ENCODE data around the gene ZBTB24.
"Not testable (repeated sequence)": the region's sequence is repeated elsewhere in the genome, so short reads cannot be mapped to it uniquely, and the experiment has no call there.

ZBTB24 gene

DNA sequence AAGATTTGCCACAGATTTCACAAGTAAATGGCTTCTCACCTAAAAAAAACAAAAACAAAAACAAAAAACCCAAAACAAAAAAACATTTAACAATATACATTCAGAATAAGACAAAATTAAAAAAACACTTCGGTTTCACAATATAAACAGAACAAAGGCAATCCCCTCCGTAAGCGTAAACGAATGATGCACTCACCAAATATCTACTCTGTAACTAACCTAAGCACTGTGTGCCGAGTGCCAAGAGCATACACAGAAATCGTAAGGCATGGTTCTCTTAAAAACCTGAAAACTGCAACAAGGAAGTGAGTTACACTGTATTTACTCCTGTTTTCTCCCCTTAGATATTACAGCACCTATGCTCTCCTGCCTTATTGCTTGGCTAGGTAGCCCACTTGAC, 15.3 kb downstream of the ZBTB24 start:
- Histone ChIP-seq H3K27ac (ENCODE audit: low read depth, low read length) (no peak overlapping the region), H3K9me3 (ENCODE audit: insufficient read depth, low read depth, low read length) (no peaks in the 10 kb centered on the region), H3K4me1 (ENCODE audit: insufficient read depth, low read length) (no peaks in the 10 kb centered on the region), H3K27me3 (ENCODE audit: insufficient read depth, low read length) (no peaks in the 10 kb centered on the region), H3K4me3 (ENCODE audit: low read length) (no peak overlapping the region), H3K9ac (ENCODE audit: low read depth, low read length) (no peak overlapping the region), H3K36me3 (ENCODE audit: insufficient read depth, low read length) (peaks cover 99% of the 10 kb centered on the region)
- WGBS: 94% methylated on average over 6 of the region's 6 CpGs

DNA sequence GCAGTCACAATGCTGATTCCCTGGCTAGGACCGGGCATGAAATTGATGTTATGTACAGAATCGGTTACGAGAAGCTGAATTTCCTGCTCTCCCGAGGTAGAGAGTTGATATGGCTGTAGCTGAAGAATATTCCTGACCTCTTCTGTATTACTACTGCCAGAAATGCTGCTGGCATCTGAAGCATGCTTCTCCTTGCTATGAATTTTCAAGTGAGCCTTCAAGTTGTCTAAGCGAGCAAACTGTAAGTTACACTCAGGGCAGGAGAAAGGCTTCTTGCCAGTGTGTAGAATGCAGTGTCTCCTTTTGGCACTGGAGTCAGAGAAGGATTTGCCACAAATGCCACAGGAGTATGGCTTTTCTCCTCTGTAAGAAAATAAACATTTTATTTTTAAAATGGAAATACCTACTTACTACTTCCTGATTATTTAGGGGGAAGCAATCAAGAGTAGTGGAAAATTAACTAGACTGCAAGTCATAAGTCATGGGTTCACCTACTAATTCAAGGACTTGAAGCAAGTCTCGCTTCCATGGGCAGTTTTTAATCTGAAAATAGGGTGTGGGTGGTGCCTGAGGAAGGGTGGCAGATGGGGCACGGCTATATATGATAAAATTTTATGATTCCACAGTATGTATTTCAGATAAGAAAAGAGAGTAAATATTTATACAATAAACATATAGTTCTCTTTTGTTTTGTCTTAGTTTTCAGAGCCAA, 16.7 kb downstream of the ZBTB24 start:
- Histone ChIP-seq H3K4me1 (ENCODE audit: insufficient read depth, low read length) (no peaks in the 10 kb centered on the region), H3K4me3 (ENCODE audit: low read length) (no peak overlapping the region), H3K36me3 (ENCODE audit: insufficient read depth, low read length) (peaks cover 99% of the 10 kb centered on the region), H3K9ac (ENCODE audit: low read depth, low read length) (no peak overlapping the region), H3K9me3 (ENCODE audit: insufficient read depth, low read depth, low read length) (no peaks in the 10 kb centered on the region), H3K27me3 (ENCODE audit: insufficient read depth, low read length) (no peaks in the 10 kb centered on the region), H3K27ac (ENCODE audit: low read depth, low read length) (no peak overlapping the region)
- 97% methylated on average over 7 of the region's 7 CpGs for WGBS

DNA sequence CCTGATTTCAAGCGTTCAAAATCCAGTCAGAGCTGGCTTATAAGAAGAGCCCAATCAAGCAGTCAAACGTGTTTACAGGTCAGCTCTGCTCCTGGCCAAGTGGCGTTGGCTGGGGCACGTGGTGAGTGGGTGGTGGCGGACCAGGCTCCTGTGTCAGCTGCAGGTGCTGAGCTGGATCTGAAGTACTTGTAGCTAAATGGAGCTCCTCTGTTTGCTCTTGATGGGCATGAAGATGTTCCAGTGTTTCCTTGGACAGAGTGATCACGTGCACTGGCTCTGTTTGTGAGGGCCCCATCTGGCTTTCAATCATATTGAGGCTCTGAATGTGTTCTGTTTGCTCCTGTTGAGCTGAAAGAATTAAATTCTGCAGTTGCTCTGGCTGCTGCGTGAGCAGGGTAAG, 17.2 kb downstream of the ZBTB24 start:
- WGBS: 95% methylated on average over 7 of the region's 7 CpGs

DNA sequence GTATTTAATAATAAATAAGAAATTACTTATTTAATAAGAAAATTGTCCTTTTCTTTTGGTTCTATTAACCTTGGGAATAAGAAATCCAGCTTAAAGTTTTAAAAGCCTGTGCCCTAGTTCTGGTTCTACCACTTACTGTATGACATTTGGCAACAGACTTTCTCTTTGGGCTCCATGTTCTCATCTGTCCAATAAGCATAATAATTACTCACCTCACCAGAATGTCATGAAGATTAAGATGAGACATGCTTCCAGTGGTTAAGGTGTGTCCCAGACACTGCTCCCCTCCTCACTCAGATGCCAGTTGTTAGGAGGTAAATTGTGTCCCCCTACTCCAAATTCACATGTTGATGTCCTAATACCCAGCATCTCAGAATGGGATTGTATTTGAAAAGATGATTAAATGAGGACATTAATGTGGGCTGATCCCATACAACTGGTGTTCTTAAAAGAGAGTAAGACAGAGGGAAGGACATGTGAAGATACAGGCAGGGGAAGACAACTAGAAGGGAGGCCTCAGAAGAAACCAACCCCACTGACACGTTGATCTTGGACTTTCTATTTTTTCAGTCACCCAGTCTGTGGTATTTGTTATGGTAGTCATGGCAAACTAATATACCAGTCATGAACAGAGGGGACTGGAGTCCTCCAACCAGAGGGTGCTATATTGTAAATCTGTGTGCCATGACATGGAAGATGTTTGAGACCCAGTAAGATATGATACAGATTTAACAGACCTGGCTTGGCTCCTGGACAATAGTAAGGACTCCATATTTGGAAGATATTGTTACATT, 21.1 kb downstream of the ZBTB24 start:
- Histone ChIP-seq H3K27me3 (ENCODE audit: insufficient read depth, low read length) (no peaks in the 10 kb centered on the region), H3K36me3 (ENCODE audit: insufficient read depth, low read length) (peaks cover 58% of the 10 kb centered on the region), H3K4me1 (ENCODE audit: insufficient read depth, low read length) (peaks cover 12% of the 10 kb centered on the region), H3K9me3 (ENCODE audit: insufficient read depth, low read depth, low read length) (no peaks in the 10 kb centered on the region), H3K27ac (ENCODE audit: low read depth, low read length) (no peak overlapping the region), H3K9ac (ENCODE audit: low read depth, low read length) (no peak overlapping the region), H3K4me3 (ENCODE audit: low read length) (no peak overlapping the region)
- 100% methylated on average over 1 of the region's 1 CpG for WGBS

More for the DNA sequence above, 17.2 kb downstream of the ZBTB24 start:
- H3K9me3 ChIP-seq (ENCODE audit: insufficient read depth, low read depth, low read length): no peaks in the 10 kb centered on the region
- no peak overlapping the region for H3K4me3 ChIP-seq (ENCODE audit: low read length)
- no peak overlapping the region for H3K27ac ChIP-seq (ENCODE audit: low read depth, low read length)
- H3K27me3 ChIP-seq (ENCODE audit: insufficient read depth, low read length): no peaks in the 10 kb centered on the region
- H3K9ac ChIP-seq (ENCODE audit: low read depth, low read length): no peak overlapping the region
- no peaks in the 10 kb centered on the region for H3K4me1 ChIP-seq (ENCODE audit: insufficient read depth, low read length)
- H3K36me3 ChIP-seq (ENCODE audit: insufficient read depth, low read length): peaks cover 96% of the 10 kb centered on the region

DNA sequence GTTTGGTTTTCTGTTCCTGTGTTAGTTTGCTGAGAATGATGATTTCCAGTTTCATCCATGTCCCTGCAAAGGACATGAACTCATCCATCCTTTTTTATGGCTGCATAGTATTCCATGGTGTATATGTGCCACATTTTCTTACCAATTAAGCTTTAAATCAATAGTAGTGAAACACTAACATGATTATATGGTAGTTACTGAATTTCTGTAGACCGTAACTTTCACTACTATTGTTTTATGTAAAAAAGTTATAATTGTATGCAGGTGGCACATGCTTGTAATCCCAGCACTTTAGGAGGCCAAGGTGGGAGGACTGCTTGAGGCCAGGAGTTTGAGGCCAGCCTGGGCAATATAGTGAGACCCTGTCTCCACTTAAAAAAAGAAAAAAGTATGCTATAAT, 21.8 kb downstream of the ZBTB24 start:
- not testable (repeated sequence) for H3K9ac ChIP-seq (ENCODE audit: low read depth, low read length); H3K27ac ChIP-seq (ENCODE audit: low read depth, low read length); H3K9me3 ChIP-seq (ENCODE audit: insufficient read depth, low read depth, low read length); H3K27me3 ChIP-seq (ENCODE audit: insufficient read depth, low read length); H3K4me3 ChIP-seq (ENCODE audit: low read length)
- no CpG with 5 or more reads among the region's 1 CpG for WGBS
- peaks cover 18% of the 10 kb centered on the region for H3K4me1 ChIP-seq (ENCODE audit: insufficient read depth, low read length)
- peaks cover 50% of the 10 kb centered on the region for H3K36me3 ChIP-seq (ENCODE audit: insufficient read depth, low read length)

DNA sequence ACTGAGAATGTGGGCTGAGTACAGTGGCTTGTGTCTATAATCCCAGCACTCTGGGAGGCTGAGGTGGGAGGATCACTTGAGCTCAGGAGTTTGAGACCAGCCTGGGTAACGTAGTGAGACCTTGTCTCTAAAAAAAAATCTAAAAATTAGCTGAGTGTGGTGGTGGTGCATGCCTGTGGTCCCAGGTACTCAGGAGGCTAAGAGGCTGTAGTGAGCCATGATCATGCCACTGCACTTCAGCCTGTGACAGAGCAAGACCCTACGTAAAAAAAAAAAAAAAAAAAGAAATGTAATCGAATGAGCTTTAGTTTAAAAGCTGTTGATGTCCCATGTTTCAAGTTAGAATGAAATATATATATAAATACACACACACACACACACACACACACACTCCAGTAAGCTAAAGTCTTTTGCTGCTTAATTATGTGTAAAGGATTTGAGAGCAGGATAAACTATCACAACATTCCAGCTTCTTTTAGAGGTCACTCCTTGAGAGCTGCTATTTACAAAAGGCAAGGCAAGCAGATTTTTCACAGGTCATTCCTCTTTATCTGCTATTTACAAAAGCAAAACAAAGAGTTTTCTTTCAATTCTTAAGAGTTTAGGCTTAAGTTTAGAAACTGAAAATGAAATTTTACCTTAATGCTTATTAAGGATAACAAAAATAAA, 22.7 kb downstream of the ZBTB24 start:
- WGBS: 86% methylated on average over 2 of the region's 3 CpGs
- Histone ChIP-seq H3K27ac (ENCODE audit: low read depth, low read length) (no peak overlapping the region), H3K36me3 (ENCODE audit: insufficient read depth, low read length) (peaks cover 41% of the 10 kb centered on the region), H3K27me3 (ENCODE audit: insufficient read depth, low read length) (no peaks in the 10 kb centered on the region), H3K4me3 (ENCODE audit: low read length) (no peak overlapping the region), H3K9ac (ENCODE audit: low read depth, low read length) (no peak overlapping the region), H3K9me3 (ENCODE audit: insufficient read depth, low read depth, low read length) (no peaks in the 10 kb centered on the region), H3K4me1 (ENCODE audit: insufficient read depth, low read length) (peaks cover 18% of the 10 kb centered on the region)

DNA sequence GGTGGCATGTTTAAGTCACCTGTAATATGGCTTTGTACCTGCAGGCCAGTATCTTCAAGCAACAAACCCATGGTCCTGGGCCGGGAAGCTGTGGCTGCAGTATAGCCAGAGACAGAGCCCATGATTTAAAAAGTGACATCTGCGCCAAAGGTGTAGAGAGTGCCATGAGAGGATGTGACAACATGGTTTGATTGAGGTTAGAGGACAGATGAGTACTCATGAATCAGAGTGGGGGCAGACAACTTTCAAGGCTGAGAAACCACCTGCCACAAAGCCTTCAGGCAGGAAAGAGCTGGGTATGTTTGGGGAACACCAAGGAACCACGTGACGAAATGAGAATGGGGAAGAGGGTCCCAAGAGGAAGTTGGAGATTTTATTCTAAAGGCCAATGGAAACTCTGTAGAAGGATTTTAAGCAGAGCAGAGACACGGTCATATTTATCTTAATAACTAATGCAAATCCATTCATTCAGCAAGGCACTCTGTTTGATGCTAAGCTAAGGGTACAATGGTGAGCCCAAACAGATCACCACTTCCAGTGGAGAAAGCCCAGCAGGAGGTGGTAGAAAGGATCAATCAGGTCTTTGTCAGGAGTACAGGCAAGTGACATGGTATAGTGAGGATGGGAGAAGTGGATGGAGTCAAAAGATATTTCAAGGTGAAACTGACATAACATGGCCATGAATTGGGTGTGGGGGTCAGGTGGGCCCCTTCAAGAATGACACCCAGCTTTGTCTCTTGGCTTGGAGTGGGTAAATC, 24.1 kb downstream of the ZBTB24 start:
- H3K4me1 ChIP-seq (ENCODE audit: insufficient read depth, low read length): peaks cover 24% of the 10 kb centered on the region
- H3K4me3 ChIP-seq (ENCODE audit: low read length): no peak overlapping the region
- H3K36me3 ChIP-seq (ENCODE audit: insufficient read depth, low read length): peaks cover 28% of the 10 kb centered on the region
- 91% methylated on average over 4 of the region's 5 CpGs for WGBS
- H3K27me3 ChIP-seq (ENCODE audit: insufficient read depth, low read length): no peaks in the 10 kb centered on the region
- H3K9me3 ChIP-seq (ENCODE audit: insufficient read depth, low read depth, low read length): no peaks in the 10 kb centered on the region
- no peak overlapping the region for H3K27ac ChIP-seq (ENCODE audit: low read depth, low read length)
- H3K9ac ChIP-seq (ENCODE audit: low read depth, low read length): no peak overlapping the region

DNA sequence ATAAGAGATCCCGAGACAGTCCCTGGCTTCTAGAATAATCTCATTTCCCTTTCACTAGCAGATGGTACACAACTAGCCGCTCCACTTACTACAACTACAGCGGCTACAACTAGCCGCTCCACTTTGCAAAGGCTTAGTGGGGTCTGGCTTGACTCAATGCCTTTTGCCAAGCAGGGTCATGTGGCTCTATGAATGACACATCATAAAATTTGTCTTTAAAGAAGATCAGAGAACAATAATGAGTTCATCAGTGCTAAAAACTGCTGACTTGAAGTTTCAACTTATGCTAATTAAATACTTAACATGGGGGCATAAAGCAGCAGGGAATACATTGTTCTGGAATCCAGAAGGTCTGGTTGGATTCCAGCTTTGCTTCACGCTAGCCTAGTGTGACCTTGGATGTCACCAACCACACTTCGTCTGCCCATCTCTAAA, 25.4 kb downstream of the ZBTB24 start:
- H3K27ac ChIP-seq (ENCODE audit: low read depth, low read length): no peak overlapping the region; the same call in 1 of the 2 replicates
- no peak overlapping the region for H3K9ac ChIP-seq (ENCODE audit: low read depth, low read length)
- H3K36me3 ChIP-seq (ENCODE audit: insufficient read depth, low read length): peaks cover 25% of the 10 kb centered on the region
- WGBS: 86% methylated on average over 6 of the region's 6 CpGs
- H3K4me3 ChIP-seq (ENCODE audit: low read length): no peak overlapping the region
- peaks cover 24% of the 10 kb centered on the region for H3K4me1 ChIP-seq (ENCODE audit: insufficient read depth, low read length)
- H3K9me3 ChIP-seq (ENCODE audit: insufficient read depth, low read depth, low read length): no peaks in the 10 kb centered on the region
- H3K27me3 ChIP-seq (ENCODE audit: insufficient read depth, low read length): no peaks in the 10 kb centered on the region

DNA sequence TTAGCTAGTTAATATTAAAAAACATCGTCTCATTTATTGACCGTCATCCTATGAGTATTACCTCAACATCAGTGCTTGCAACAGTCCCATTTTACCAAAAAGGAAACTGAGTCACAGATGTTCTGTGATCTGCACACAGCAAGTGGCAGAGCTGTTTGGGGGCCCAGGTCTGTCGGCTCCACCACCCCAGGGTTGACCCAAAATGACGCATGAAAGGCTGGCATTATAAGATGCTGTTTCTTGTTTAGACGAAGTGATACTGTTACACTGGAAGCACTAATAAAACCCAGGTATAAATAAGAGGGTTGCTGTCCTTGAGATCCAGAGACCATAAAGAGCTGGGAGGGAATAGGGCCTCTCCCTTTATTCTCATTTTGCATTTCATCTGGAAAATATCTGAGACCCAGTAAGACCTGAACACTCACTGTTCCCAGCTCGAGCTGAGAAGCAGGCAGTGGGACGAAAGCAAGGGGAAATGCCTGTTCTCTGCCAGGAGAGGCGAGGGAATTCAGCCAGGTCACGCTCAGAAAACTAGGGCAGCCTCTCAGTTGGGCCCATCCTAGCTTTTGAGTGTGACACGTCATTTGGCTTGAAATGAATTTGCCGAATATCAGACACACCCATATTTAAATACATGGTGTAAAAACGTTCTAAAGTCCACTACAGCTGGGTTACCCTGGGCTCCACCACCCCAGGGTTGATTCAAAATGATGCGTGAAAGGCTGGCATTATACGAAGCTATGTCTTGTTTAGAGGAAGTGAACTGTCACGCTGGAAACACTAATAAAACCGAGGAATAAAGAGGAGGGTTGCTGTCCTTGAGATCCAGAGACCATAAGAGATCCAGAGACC, 26.1 kb downstream of the ZBTB24 start:
- H3K4me1 ChIP-seq (ENCODE audit: insufficient read depth, low read length): peaks cover 24% of the 10 kb centered on the region
- H3K9ac ChIP-seq (ENCODE audit: low read depth, low read length): no peak overlapping the region
- peak overlapping the region; percentile 86 for H3K4me3 ChIP-seq (ENCODE audit: low read length)
- H3K27me3 ChIP-seq (ENCODE audit: insufficient read depth, low read length): no peaks in the 10 kb centered on the region
- WGBS: 74% methylated on average over 16 of the region's 16 CpGs
- H3K9me3 ChIP-seq (ENCODE audit: insufficient read depth, low read depth, low read length): no peaks in the 10 kb centered on the region
- H3K27ac ChIP-seq (ENCODE audit: low read depth, low read length): no peak overlapping the region; the same call in 1 of the 2 replicates
- H3K36me3 ChIP-seq (ENCODE audit: insufficient read depth, low read length): peaks cover 25% of the 10 kb centered on the region

DNA sequence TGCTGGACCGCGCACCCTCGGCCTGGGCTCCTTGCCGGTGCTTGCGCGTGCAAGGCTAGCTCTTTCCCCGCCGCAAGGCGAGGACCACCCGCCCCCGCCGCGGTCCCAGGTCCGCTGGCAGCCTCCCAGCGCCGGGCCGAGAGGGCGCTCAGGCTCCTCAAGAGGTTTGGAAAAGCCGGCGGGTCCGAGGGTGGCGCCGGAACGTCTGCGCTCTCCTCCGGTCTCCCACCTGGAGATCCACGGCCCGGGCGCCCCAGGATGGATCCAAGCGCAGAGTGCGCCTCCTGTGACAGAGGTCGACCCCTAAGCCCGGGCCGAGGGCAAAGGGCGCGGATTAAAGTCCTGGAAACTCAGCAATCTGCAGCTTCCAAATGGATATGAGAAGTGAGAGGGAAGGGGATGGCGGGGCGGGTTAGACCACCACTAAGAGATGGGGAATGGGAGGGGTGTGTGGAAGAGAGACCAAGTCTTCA, 26.9 kb downstream of the ZBTB24 start:
- Histone ChIP-seq H3K4me1 (ENCODE audit: insufficient read depth, low read length) (peaks cover 24% of the 10 kb centered on the region), H3K36me3 (ENCODE audit: insufficient read depth, low read length) (peaks cover 25% of the 10 kb centered on the region), H3K27me3 (ENCODE audit: insufficient read depth, low read length) (no peaks in the 10 kb centered on the region), H3K27ac (ENCODE audit: low read depth, low read length) (peak overlapping the region; percentile 43; the same call in 1 of the 2 replicates), H3K9ac (ENCODE audit: low read depth, low read length) (peak overlapping the region; percentile 58), H3K9me3 (ENCODE audit: insufficient read depth, low read depth, low read length) (no peaks in the 10 kb centered on the region), H3K4me3 (ENCODE audit: low read length) (peak overlapping the region; percentile 86)
- 2% methylated on average over 38 of the region's 38 CpGs for WGBS
